GM23338 (cell line): Measurements from ENCODE around the gene TRIM28. TPM values are rescaled to one million over a fixed set of nuclear protein-coding genes. Genes with fewer than 3 reads are reported as not detected.
"Not testable (repeated sequence)": the region's sequence is repeated elsewhere in the genome, so short reads cannot be mapped to it uniquely, and the experiment has no call there.

Experiments
- ATAC-seq: fragments of 200-7000 bp; cut with Tn5 transposase; 3 replicates; pipeline ENCODE4 v1.9.1; 2020
- DNase-seq: peaks from one replicate; pipeline ENCODE4 v3.0.0-alpha.2; 2015; ENCODE audit warnings: low spot score
- H2AFZ ChIP-seq: fragments of 200-600 bp; sonication (generic); 2 replicates; pipeline ENCODE4 v1.8.0; 2016; ENCODE audit warnings: antibody characterized with exemption, mild to moderate bottlenecking, moderate library complexity
- H3F3A ChIP-seq: fragments of 200-600 bp; sonication (generic); replicated peaks from 2 replicates; pipeline ENCODE4 v1.8.0; 2017; ENCODE audit warnings: antibody characterized with exemption, mixed run types, low read depth
- H3K27ac ChIP-seq: fragments of 200-600 bp; sonication (generic); 2 replicates; pipeline ENCODE4 v1.6.1; 2016; ENCODE audit warnings: low read depth
- H3K27me3 ChIP-seq: fragments of 200-600 bp; sonication (generic); 2 replicates; pipeline ENCODE4 v1.8.0; 2016; ENCODE audit warnings: mild to moderate bottlenecking, mixed run types, moderate library complexity; ENCODE audit not compliant: insufficient read depth
- H3K36me3 ChIP-seq: fragments of 200-600 bp; sonication (generic); 2 replicates; pipeline ENCODE4 v1.8.0; 2016; ENCODE audit warnings: mild to moderate bottlenecking; ENCODE audit not compliant: insufficient read depth
- H3K4me1 ChIP-seq: fragments of 200-600 bp; sonication (generic); 2 replicates; pipeline ENCODE4 v1.8.0; 2016; ENCODE audit warnings: mild to moderate bottlenecking, moderate library complexity; ENCODE audit not compliant: insufficient read depth
- H3K4me2 ChIP-seq: fragments of 200-600 bp; sonication (generic); 2 replicates; pipeline ENCODE4 v1.7.1; 2017; ENCODE audit warnings: mixed run types
- H3K4me3 ChIP-seq: fragments of 200-600 bp; sonication (generic); 2 replicates; pipeline ENCODE4 v1.6.1; 2016; ENCODE audit warnings: mixed run types
- H3K79me2 ChIP-seq: fragments of 200-600 bp; sonication (generic); replicated peaks from 2 replicates; pipeline ENCODE4 v1.8.0; 2017; ENCODE audit warnings: mild to moderate bottlenecking; ENCODE audit not compliant: insufficient read depth
- H3K9me2 ChIP-seq: fragments of 200-600 bp; sonication (generic); 2 replicates; pipeline ENCODE4 v1.8.0; 2017; ENCODE audit not compliant: insufficient read depth
- H4K20me1 ChIP-seq: fragments of 200-600 bp; sonication (generic); replicated peaks from 2 replicates; pipeline ENCODE4 v1.8.0; 2017; ENCODE audit warnings: mild to moderate bottlenecking; ENCODE audit not compliant: insufficient read depth
- H3K27ac Mint-ChIP-seq: 2 replicates; pipeline ENCODE4 v1.8.0; 2020; ENCODE audit warnings: inconsistent platforms, mild to moderate bottlenecking, moderate library complexity, mixed read lengths
- H3K27me3 Mint-ChIP-seq: 3 replicates; pipeline ENCODE4 v1.8.0; 2022; ENCODE audit warnings: low read depth, mild to moderate bottlenecking, moderate library complexity, mixed read lengths, inconsistent platforms; ENCODE audit not compliant: insufficient read depth, poor library complexity
- H3K36me3 Mint-ChIP-seq: 3 replicates; pipeline ENCODE4 v1.8.0; 2021; ENCODE audit warnings: low read depth, mild to moderate bottlenecking, inconsistent platforms, moderate library complexity, mixed read lengths
- H3K4me1 Mint-ChIP-seq: 3 replicates; pipeline ENCODE4 v1.8.0; 2020; ENCODE audit warnings: mild to moderate bottlenecking, inconsistent platforms, mixed read lengths
- H3K4me3 Mint-ChIP-seq: 3 replicates; pipeline ENCODE4 v1.8.0; 2021; ENCODE audit warnings: moderate library complexity, mild to moderate bottlenecking, inconsistent platforms, mixed read lengths
- H3K9me3 Mint-ChIP-seq: 3 replicates; pipeline ENCODE4 v1.8.0; 2020; ENCODE audit warnings: moderate library complexity, mild to moderate bottlenecking, inconsistent platforms, mixed read lengths
- EZH2 ChIP-seq: fragments of 200-600 bp; sonication (generic); IDR thresholded peaks from one replicate; pipeline ENCODE4 v1.8.0; 2017; ENCODE audit warnings: antibody characterized with exemption, mild to moderate bottlenecking, low read depth; ENCODE audit not compliant: unreplicated experiment
- POLR2AphosphoS5 ChIP-seq: IDR thresholded peaks from 2 replicates; pipeline ENCODE4 v1.6.1; 2016; ENCODE audit warnings: antibody characterized with exemption, low read depth
- ZNF462 ChIP-seq: fragments of 250-450 bp; sonication (Bioruptor Pico); IDR thresholded peaks from 2 replicates; pipeline ENCODE4 v1.5.0; 2020; ENCODE audit warnings: mild to moderate bottlenecking, moderate library complexity
- polyA plus RNA-seq: library from polyadenylated mRNA; unstranded; fragments of >200 nt; fragmentation: Nextera tagmentation; extraction: Ambion mirVana; gene quantifications from 2 replicates; pipeline ENCODE4 v1.2.1, GENCODE V29; 2016
- total RNA-seq: library from RNA; depleted of rRNA; stranded (reverse); fragments of >200 nt; shearing (Covaris generic); gene quantifications from 2 replicates; pipeline ENCODE4 v1.2.3, GENCODE V29; 2014

TRIM28 gene
- total and polyA plus RNA-seq, 2 experiments from 2014 or later = 920 to 1,430 TPM

DNA sequence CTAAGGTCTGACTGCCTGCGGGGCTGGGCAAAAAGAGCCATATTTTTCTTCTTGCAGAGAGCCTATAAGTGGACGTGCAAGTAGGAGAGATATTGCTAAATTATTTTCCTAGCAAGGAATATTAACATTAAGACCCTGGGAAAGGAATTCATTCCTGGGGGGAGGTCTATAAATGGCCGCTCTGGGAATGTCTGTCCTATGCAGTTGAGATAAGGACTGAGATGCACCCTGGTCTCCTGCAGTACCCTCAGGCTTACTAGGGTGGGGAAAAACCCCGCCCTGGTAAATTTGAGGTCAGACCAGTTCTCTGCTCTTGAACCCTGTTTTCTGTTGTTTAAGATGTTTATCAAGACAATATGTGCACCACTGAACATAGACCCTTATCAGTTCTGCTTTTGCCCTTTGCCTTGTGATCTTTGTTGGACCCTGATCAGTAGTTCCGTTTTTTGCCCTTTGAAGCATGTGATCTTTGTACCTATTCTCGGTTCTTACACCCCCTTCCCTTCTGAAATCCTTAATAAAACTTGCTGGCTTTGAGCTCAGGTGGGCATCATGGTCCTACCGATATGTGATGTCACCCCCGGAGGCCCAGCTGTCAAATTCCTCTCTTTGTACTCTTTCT, 36.2 kb upstream of the TRIM28 start:
- Mint-ChIP-seq H3K9me3 (peaks cover 12% of the 10 kb centered on the region), H3K27me3 (peaks cover 19% of the 10 kb centered on the region)
- ATAC-seq, H3K27ac ChIP-seq, H3K4me3 Mint-ChIP-seq, H3K27ac Mint-ChIP-seq, H3K36me3 ChIP-seq, H3K4me1 Mint-ChIP-seq, H2AFZ ChIP-seq, H3F3A ChIP-seq, H3K36me3 Mint-ChIP-seq, H3K27me3 ChIP-seq, H3K4me1 ChIP-seq, H3K4me2 ChIP-seq, DNase-seq, H4K20me1 ChIP-seq, H3K4me3 ChIP-seq, H3K79me2 ChIP-seq, H3K9me2 ChIP-seq: not testable (repeated sequence)

GRCh38 chr19:58509731-58510083, 34.2 kb upstream of the TRIM28 start:
- no peaks in the 10 kb centered on the region for H3K9me2 ChIP-seq
- H3K4me1 ChIP-seq = peaks cover 3% of the 10 kb centered on the region; the same call in 1 of the 2 replicates
- no peaks in the 10 kb centered on the region for H4K20me1 ChIP-seq
- H3K79me2 ChIP-seq = 0 out of 2 replicates have a peak, but pooled peaks cover under 1% of the 10 kb centered on the region
- TF ChIP-seq ZNF462 (CRISPR knock-in tag) (no peak), POLR2AphosphoS5 (no peak), EZH2 (no peak)
- Mint-ChIP-seq H3K9me3 (peaks cover 12% of the 10 kb centered on the region), H3K36me3 (peaks cover 6% of the 10 kb centered on the region; the same call in 2 of the 3 replicates), H3K27ac (no peak overlapping the region), H3K4me3 (no peak overlapping the region), H3K27me3 (peaks cover 21% of the 10 kb centered on the region), H3K4me1 (peaks cover 4% of the 10 kb centered on the region)
- H3F3A ChIP-seq = peaks cover 1% of the 10 kb centered on the region; the same call in 1 of the 2 replicates
- no peak overlapping the region for H3K4me2 ChIP-seq
- no peak overlapping the region for H3K27ac ChIP-seq
- no peak overlapping the region for H3K4me3 ChIP-seq
- H3K27me3 ChIP-seq = no peaks in the 10 kb centered on the region
- ATAC-seq (no peak), DNase-seq (no peak)
- no peak overlapping the region for H2AFZ ChIP-seq
- no peaks in the 10 kb centered on the region for H3K36me3 ChIP-seq
